NCI-H345 treated with DMSO at 0.1 percent for 48 hours (cell line): ENCODE data around the gene DPY19L1.
"Not testable (repeated sequence)": the region's sequence is repeated elsewhere in the genome, so short reads cannot be mapped to it uniquely, and the experiment has no call there.

Source experiments
- DNase-seq: peaks from one replicate; lab custom pipeline; 2025; ENCODE audit not compliant: unreplicated experiment; lab: John Stamatoyannopoulos, UW

The DPY19L1 gene

DNA sequence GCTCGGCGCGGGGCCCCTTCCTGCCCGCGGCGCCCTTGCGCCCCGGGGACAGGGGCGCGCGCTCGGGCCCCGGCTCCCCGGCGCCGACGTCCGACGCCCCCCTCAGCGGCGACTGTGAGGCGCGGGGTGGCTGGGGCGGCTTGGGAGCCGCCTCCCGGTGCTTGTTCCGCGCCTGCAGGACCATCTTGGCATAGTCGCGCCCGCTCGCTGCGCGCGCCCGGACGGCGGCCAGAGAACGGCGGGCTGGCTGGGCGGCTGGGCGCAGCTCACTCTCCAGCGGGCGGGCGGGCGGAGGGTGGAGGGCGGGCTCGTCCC lies at the start of gene DPY19L1:
Gene DPY19L1, minus strand, starts transcription at position 275 of the 315 bp plus-strand sequence. Its CDS starts 91 bp downstream, at position 184.
- no peak for DNase-seq

DNA sequence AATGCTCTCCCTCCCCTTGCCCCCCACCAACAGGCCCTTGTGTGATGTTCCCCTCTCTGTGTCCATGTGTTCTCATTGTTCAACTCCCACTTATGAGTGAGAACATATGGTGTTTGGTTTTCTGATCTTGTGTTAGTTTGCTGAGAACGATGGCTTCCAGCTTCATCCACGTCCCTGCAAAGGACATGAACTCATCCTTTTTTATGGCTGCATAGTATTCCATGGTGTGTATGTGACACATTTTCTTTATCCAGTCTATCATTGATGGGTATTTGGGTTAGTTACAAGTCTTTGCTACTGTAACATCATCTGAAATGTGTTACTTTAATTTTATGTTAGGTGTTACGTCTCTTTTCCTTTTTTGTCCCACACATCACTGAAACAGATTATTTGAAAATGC lies 42.2 kb upstream of the DPY19L1 start:
- DNase-seq = not testable (repeated sequence)

DNA sequence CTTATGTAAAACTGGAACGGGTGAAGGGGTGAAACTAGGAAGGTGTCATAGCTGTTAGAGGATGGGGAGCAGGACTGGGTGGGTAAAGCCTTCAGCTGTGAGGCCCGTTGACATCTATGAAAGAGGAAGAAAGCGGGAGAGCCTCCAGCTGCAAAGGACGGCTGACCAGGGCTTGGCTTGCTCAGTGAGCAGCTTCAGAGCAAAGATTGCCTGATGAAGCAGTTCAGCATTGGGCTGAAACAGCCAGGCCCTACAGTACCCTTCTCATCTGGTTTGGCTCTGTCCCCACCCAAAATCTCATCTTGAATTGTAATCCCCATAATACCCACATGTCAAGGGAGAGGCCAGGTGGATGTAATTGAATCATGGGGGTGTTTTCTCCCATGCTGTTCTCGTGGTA lies 36.7 kb upstream of the DPY19L1 start:
- not testable (repeated sequence) for DNase-seq

DNA sequence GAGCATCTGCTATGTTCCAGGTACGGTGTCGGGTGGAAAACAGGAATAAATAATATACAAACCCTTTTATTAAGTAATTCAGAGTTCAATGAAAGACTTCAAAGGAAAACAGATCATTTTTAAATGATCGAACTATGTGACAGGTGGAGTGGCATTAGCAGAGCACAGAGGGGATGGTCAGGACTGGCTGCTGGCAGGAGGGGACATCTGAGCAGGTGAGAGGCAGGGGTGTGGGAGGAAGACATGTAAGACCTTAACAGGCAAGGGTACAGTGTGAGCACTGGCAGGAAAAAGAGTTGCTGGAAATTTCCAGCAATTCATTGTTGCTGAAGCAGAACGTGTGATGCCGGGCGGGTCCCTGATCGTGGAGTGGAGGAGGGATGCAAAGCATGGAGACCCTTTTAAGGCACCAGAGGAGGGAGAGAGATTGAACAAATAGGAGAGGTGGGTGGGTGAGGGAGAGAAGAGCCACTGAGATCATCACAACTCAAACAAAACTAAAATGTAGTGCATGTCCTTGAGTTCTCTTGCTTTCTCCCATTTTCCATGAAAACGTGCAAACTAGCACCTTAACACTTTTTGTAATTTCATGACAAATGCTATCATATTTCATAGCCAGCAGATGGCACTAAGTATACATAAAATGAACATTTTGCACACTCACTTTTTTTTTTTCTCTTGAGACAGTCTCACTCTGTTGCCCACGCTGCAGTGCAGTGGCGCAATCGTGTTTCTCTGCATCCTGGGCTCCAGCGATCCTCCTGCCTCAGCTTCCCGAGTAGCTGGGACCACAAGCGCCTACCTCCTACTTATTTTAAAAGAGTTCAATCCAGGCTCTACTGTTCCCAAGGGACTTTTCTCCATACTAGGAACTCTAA lies 35.9 kb upstream of the DPY19L1 start:
- peak; percentile 5 for DNase-seq

DNA sequence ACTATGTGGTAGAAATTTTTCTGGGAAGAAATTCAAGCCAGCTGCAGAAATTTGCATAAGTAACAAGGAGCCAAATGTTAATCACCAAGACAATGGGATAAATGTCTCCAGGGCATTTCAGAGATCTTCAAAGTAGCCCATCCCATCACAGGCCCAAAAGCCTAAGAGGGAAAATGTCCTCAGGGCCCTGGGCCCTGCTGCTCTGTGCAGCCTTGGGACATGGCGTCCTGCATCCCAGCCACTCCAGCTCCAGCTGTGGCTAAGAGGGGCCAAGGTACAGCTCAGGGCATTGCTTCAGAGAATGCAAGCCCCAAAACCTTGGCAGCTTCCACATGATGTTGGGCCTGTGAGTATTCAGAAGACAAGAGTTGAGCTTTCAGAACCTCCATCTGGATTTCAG lies 31.8 kb upstream of the DPY19L1 start:
- not testable (repeated sequence) for DNase-seq

DNA sequence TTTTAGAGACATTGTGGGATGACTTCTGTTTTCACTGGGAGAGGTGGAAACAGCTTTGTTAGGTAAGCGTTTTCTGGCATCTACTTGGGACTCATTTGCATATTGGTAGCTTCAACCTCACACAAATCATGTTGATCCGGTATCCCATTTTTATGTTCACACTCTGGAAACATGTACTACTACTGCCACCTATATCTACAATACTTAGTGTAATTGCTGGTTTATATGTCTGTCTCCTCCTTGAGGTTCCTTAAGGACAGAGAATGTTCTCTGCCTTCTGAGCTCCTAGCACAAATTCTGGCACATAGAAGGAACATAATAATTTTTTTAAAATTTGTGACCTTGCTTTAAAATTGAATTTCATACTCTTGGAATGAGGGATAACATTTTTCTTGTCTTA lies 28.1 kb upstream of the DPY19L1 start:
- DNase-seq = not testable (repeated sequence)

DNA sequence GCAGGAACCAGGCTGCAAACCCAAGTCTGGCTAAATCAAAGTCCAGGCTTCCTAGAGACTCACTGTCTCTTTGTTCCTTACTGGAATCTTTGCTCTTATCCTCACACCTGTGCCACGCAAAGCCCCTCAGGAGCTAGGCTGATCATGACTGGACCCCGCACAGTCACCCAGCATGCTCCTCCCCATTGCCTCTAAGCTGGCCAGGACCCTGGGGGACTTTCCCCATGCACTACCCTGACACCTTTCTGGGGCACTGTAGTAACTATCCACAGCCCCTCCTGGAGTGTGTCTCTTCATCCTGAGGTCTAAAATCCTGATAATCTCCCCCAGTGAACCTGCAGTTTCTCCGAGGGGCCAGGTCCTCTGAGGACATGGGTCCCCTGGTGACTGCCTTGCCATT lies 21.3 kb upstream of the DPY19L1 start:
- not testable (repeated sequence) for DNase-seq

DNA sequence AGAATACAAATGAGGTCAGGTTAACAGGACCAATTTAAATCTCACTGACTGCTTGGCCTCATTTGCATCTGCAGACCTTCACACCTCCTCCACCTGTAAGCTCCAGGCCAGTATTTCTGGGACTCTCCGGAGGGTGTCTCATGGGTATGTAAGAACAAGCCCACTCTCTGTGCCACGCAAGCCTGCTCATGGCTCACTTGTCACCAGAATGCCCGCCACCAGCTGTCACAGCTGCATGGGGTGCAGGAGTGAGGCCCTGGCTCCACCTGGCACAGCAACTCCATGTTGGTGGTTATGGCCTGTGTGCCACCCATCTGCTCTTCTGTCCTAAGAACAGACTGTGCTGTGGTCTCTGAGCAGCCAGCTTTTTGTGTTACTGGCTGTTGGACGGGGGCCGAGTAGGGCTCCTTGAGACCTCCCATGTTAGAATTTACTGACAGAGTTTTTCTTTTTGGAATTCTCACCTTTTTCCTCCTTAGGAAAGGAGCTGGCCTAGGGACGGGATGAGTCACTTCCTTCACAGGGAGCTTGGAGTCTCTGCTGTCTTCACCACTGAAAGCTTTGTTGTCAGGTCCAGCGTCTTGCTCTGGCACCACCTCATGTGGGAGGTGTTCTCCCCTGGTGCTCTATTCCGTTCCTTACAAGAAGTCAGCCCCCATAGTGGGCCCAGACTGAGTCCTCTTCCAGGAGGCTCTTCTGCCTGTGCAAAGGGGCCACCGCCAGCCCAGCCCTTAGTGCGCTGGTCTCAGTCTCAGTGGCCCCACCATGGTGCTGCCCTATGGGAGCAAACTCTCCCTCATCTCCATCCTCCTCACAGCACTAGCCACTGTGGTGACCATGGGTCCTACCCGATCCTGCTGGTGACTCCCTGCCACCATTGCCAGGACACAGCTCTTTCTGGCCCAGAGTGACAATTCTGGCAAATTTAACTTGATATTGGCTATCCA lies 20.5 kb upstream of the DPY19L1 start:
- DNase-seq = not testable (repeated sequence)

DNA sequence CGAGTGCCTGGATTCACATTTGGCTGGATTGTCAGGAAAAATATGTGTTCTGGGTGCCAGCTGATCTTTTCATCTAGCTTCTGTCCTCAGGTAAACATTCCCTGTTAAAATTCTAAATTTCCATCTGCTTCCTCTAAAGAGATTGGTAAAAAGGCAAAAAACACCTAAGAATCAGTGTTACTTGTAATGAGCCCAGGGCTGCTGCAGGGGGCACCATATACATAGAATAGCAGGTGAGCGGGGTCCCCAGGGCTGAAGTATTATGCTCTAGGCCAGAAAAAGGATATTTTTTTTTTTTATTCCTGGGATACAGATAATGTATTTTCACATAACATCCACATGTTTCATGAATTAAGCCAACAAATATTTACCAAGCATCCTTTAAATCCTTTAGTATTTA lies 18.4 kb upstream of the DPY19L1 start:
- DNase-seq = not testable (repeated sequence)

DNA sequence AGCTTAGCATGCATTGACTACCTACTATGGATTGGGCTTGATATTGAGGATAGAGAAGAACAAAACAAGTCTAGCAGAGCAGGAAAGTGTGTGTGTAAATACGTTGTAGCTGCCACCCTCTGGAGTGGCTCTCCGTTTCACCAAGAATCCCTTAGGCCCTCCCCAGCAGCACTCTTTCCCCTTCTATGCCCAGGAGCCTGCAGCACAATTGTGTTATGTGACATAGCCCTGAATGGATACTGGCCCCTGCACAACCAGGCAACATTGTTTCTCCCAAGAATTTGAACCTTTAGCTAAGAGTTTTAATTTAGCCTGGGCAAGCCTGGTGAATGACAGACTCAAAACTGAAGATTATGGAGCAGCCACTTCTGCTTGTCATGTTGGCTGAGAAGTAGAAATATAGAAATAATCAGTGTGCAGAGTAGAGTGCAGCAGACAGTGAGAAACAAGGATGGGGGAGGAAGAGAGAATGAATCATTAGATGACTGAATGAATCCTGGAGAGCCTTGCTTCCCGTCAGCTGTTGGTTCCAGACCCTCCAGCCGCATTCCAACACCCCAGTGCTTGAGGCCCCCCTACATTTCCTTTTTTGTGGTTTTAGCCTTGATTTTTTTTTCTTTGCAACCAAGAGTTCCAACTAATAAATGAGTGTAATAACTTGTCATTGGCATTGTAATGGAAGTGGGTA lies 16.3 kb upstream of the DPY19L1 start:
- not testable (repeated sequence) for DNase-seq

DNA sequence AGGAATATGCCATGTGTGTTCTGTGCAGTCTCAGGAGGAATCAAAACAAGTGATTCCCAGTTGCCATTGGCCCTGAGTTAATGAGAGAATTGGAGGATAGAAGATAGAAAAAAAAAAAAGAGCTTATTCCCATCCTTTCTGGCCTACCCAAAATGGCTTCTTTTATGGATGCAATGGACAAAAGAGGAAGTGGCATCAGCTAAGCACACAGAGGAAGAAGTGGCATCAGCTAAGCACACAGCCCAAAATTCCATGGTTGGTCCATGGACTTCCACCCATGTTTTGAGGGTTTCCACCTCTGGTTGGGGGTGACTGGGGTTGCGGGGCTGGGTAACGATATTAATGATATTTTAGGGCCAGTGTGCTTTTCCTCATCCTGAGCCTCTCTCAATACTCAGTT lies 11.1 kb upstream of the DPY19L1 start:
- not testable (repeated sequence) for DNase-seq

DNA sequence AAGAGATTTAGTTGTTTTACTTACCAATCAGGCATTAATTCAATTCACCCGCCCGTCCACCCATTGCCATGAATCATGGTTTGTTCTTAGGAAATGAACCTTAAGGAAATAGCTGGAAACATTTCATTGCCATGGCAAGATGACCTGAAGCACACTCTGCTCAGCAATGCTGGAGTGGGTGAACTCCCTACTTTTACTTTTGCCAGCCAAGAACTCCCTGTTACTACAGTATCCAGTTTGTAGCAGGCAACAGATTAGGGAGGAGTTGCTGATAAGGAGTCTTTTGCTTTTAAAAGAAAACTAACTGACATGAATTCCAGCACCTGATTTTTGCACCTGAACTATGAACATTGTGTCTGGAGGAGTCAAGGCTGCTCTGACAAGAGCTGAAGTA lies 10.6 kb upstream of the DPY19L1 start:
- not testable (repeated sequence) for DNase-seq

DNA sequence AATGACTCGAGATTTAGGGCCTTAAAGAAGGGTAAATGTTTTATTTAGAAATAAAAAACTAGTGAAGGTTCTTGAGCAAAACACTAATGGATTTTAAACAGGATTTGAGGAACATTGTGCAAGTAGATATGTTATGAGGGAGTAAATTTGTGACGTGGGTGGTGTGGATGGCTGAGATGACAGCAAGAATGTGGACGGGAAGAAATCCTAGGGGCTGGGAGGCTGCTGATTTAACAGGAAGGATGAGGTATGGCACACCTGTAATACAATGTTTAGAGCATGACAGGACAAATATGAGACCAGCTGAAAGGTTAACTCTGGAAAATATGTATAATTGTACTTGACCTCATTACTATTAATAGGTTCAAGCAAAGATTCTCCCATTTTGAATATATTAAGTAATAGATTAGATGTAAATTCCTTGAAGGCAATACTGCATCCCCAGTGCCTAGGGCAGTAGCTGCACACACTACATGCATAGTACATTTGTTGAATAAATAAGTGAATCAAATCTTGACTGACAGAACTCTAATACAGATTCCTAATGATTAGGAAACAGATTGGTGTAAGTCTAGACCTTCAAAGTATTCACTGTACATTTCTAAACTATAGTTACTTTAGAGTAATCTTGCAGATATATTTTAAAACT lies 10.1 kb upstream of the DPY19L1 start:
- not testable (repeated sequence) for DNase-seq

DNA sequence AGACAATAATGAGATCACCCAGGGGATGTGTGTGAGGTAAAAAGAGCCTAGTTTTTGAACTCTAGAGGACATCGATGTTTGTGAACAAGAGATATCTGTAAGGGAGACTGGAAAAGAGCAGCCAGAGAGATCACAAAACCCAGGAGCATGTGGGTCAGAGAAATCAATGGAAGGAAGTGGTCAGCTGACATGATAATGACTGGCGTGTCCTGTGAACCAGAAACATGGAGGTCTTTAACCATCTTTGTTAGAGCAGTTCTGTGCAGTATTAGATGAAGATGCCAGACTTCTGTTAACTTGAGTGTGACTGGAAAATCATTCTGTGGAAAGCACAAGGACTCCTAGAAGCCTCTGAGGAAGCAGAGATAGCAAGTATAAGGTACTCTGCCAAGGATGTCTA lies 6.0 kb upstream of the DPY19L1 start:
- DNase-seq = not testable (repeated sequence)

DNA sequence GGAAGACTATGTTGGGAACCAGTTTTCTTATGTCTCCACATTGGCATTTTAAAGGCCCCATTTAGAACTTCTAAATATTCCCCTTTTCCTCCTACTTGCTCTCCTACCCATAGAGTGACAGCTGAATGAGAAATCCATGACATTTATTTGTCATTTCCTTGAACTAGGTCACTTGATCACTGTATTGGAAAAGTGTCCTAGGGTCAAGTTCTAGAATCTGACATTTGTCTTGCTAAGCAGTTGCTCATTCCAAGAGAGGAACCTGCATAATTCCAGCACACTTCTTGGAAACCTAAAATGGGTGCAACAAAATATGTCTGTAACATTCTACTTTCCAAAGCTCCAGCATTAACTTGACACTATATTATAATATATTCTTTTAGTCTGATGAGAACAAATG lies 3.6 kb upstream of the DPY19L1 start:
- no peak for DNase-seq

DNA sequence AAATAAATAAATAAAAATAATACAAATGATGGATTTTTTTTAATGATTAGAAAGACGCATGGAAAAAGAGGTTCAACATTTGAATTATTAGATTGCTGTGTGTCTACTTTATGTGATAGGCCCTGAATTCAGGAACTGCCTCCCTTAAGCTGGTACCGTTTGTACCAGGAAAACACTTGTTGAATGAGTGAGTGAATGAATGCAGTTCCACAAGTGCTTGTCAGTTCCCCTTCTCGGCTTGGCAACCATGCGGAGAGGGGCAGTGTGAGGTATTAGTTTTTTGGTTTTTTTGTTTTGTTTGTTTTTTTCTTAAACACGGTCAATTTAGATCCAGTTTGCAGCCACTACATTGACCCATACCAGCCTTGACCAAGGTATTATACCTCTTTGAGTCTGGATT lies 2.1 kb upstream of the DPY19L1 start:
- DNase-seq = no peak

DNA sequence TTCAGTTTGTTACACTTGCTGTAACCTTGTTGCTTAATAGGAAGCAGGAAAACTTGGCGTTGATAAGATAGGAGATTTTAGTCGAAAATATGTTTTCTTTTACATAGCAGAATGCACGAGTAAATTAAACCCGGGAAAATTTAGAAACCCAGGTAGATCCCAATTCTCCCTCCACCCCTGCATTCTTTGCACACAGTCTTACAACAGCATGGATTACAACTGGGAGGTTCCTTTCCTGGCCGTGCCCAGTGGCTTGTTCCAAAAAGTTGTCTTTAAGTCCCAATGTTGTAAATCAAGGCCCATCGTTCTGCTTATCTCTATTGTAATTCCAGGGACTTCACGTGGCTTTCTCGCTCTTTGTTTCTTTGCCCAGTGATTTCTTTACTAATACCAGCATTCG lies 1.1 kb upstream of the DPY19L1 start:
- no peak for DNase-seq

DNA sequence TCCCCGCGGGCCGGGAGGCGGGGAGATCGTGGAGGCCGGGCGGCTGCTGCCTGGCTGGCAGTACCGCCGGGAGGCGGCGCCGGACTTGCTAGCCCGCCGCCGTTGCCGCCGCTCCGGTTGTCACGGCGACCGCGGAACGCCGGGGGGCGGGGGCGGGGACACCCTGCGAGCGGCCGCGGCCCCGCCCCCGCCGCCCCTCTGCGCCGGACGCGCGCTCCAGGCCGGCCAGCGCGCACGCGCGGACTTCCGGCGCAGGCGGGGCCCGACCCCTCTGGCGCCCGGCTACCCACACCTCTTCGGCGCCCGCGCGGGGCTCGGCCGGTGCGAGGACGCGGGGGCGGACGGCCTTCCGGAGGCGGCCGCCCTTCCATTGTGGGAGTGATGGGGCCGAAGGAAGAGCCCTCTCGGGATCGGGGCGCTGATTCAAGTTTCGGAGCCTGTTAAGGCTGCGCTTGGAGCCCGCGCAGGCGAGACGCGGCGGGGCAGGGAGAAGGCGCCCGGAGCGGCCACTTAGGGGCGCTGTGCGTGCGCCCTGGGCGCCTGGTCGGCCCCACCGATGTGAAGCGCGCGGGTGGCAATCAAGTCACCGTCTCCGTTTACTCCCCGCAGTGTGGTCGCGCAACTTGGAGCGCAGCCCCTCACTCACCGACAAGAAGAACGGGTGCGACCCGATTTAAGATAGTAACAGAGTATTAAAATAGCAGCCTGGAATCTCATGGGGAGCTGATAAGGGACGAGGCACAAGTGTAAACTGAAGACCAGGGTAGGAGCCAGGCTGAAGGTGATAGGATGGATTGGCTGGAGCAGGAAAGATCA lies 449 bp upstream of the DPY19L1 start:
- peak; percentile 86 for DNase-seq

DNA sequence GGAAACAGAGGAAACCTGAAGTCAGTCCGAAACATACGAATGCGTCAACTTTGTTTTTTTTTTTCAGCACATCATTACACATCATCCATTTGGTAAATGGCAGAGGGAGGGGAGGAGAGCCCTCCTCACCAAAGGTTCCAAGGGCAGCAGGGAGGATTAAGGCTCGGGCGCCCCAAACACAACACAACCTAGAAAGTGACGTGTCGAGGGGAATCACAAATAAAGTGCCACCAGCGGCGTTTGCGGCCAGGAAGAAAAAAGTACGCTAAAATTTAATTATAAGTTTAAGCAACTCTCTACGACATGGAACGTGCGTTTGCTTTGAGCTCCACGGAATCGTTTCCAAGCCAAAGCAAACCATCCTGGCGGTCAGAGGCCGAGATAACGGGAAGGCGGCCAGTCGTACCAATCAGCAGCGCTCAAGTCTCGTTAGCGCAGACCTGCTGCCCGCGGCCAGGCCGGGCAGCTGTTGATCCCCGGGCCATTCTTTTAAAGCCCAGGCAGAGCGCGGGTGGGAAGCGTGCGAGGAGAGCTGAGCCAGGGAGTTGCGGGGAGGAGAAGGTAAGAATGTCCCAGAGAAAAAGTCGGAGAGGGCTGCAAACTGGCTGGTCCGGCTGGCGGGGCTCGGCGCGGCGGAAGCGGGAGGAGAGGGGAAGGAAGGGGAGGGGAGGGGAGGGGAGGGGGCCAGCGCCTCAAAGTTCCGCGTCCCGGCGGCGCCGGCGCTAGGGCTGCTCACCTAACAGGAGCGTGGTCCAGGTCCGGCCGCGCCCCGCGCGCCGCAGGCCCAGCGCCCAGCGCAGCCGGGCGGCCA lies 719 bp downstream of the DPY19L1 start:
- DNase-seq = peak; percentile 25
